Thyroid gland (tissue), 4 donors: ENCODE data around the gene RTP5. TPM values are rescaled to one million over a fixed set of nuclear protein-coding genes. Genes with fewer than 3 reads are reported as not detected.

Source experiments
- DNase-seq, 2 donors: peaks; one replicate each; pipeline ENCODE4 v3.0.0-alpha.2; 2019
- H3K27ac ChIP-seq, 3 donors: fragments of 200-600 bp; sonication (generic); 1 replicate in 2 of 3; 2 replicates in 1 of 3; pipeline ENCODE4 v1.5.1; 2016 to 2019; ENCODE audit warnings: mild to moderate bottlenecking in 1 of 3, moderate library complexity in 1 of 3
- H3K27me3 ChIP-seq: fragments of 200-600 bp; sonication (generic); one replicate; pipeline ENCODE4 v1.5.1; 2019
- H3K36me3 ChIP-seq, 2 donors: fragments of 200-600 bp; sonication (generic); one replicate each; pipeline ENCODE4 v1.5.1; 2016 to 2019
- H3K4me1 ChIP-seq, 2 donors: fragments of 200-600 bp; sonication (generic); one replicate each; pipeline ENCODE4 v1.5.1; 2017 to 2019
- H3K4me3 ChIP-seq, 3 donors: fragments of 200-600 bp; sonication (generic); replicated peaks in 1 of 3; 1 replicate in 2 of 3; 2 replicates in 1 of 3; pipeline ENCODE4 v1.5.1; 2016; ENCODE audit warnings: mild to moderate bottlenecking in 1 of 3
- H3K9me3 ChIP-seq: fragments of 200-600 bp; sonication (generic); one replicate; pipeline ENCODE4 v1.5.1; 2017
- POLR2A ChIP-seq, 2 donors: fragments of 450-650 bp; IDR thresholded peaks; one replicate each; pipeline ENCODE4 v1.6.1; 2017; ENCODE audit warnings: antibody characterized with exemption in 2 of 2, mild to moderate bottlenecking in 2 of 2, moderate library complexity in 1 of 2
- WGBS, 2 donors: methylation state at CpG; one replicate each; pipeline ENCODE4 v1.1.5; 2017; 5-methylcytosine and 5-hydroxymethylcytosine counted together
- intact Hi-C: fragments of 100-400 bp; cut with DNase I; formaldehyde crosslinking; loops from one replicate; pipeline ENCODE4 v1.15.1; 2023
- total RNA-seq, 4 donors: library from RNA; depleted of rRNA; stranded (reverse); fragments of >200 nt; gene quantifications; one replicate each; pipeline ENCODE4 v1.2.3, GENCODE V29; 2016
- TF ChIP-seq, protein P1 (sequence below), 6 experiments: fragments of 200-600 bp in 3 of 6; fragments of 450-650 bp in 3 of 6; sonication (generic) in 3 of 6; IDR thresholded peaks; one replicate each; pipeline ENCODE4 v1.5.1; 2016 to 2019; ENCODE audit warnings: antibody characterized with exemption in 6 of 6, mild to moderate bottlenecking in 2 of 6, inconsistent platforms in 1 of 6, moderate library complexity in 1 of 6

RTP5 gene
- total RNA-seq, 4 donors from 2014 or later, result 0.13 TPM; not detected in 3

DNA sequence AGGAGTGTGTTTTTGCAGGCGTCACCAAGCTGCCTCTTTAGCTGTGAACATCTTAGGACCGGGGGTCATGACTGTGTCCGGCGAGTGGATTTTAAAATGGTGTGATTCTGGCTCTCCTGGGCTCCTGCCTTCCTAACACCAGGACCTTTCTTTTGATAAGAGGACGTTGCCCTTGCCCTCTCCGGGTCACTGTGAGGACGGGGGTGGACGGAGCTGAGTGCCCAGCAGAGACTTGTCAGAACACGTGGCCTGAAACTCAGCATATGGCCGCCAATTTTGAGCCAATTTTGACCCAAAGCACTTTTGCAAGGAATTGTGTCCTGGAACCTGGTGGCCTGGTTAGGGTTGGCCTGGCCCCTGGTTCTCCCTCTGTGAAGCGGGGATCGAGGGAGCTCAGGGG, 40.2 kb downstream of the RTP5 start:
- intact Hi-C loops, result no loop called here
- no peak for DNase-seq
- no peaks in the 10 kb centered on the region for H3K27me3 ChIP-seq
- 87 to 93% methylated on average over 12 of the region's 12 CpGs for WGBS, 2 donors
- TF ChIP-seq, protein P1, sequence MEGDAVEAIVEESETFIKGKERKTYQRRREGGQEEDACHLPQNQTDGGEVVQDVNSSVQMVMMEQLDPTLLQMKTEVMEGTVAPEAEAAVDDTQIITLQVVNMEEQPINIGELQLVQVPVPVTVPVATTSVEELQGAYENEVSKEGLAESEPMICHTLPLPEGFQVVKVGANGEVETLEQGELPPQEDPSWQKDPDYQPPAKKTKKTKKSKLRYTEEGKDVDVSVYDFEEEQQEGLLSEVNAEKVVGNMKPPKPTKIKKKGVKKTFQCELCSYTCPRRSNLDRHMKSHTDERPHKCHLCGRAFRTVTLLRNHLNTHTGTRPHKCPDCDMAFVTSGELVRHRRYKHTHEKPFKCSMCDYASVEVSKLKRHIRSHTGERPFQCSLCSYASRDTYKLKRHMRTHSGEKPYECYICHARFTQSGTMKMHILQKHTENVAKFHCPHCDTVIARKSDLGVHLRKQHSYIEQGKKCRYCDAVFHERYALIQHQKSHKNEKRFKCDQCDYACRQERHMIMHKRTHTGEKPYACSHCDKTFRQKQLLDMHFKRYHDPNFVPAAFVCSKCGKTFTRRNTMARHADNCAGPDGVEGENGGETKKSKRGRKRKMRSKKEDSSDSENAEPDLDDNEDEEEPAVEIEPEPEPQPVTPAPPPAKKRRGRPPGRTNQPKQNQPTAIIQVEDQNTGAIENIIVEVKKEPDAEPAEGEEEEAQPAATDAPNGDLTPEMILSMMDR (IDR thresholded peaks at IDR 0.05), result no peak
- H3K4me1 ChIP-seq, result no peaks in the 10 kb centered on the region
- no peaks in the 10 kb centered on the region for H3K36me3 ChIP-seq
- no peak overlapping the region for H3K4me3 ChIP-seq
- no peaks in the 10 kb centered on the region for H3K9me3 ChIP-seq
- H3K27ac ChIP-seq, result no peak overlapping the region

DNA sequence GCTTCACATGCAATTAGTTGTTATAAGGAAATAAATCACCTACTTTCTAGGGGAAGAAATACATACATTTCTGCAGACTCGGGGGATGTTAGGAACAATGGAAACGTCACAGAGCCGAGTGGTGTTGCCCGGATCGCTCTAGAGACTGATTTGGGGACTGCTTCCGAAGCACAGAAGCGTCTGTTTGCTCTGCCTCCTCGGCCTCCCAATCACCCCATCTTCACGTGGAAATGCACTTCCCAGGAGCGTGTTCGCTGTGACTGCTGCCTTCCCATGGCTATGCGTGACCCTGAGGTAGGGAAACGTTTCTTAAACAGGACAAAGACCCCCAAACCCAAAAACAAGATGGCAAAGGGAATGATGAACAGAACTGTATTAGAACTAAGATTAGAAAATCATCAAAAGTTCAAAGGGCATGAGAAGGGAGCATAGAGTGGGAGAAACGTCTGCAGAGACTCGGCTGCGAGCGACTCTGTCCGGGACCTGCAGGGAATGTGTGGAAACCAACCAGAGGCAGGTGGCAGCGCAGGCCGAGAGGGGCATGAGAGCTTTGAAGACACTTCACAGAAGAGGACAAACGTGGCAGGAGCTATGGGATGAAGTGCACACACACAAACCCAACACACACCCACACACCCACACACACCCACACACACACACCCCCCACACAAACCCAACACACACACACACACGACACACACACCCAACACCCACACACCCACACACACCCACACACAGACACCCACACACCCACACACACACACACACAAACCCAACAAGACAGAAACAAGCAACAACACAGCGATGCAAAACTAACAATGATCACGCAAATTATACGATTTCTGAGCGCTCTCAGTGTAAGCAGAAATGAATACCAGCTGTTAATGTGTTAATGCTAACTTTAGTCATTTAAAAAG, 41.3 kb downstream of the RTP5 start:
- no peak overlapping the region for H3K4me3 ChIP-seq
- H3K4me1 ChIP-seq, result no peaks in the 10 kb centered on the region
- intact Hi-C loops, result no loop called here
- 90% methylated on average over 26 of the region's 26 CpGs for whole genome bisulfite sequencing, 2 donors
- no peak overlapping the region for H3K27ac ChIP-seq
- TF ChIP-seq POLR2A (IDR thresholded peaks at IDR 0.05), result no peak
- TF ChIP-seq, protein P1 (IDR thresholded peaks at IDR 0.05), result no peak
- H3K36me3 ChIP-seq, result no peaks in the 10 kb centered on the region
- no peak for DNase-seq
- H3K9me3 ChIP-seq, result no peaks in the 10 kb centered on the region
- no peaks in the 10 kb centered on the region for H3K27me3 ChIP-seq

DNA sequence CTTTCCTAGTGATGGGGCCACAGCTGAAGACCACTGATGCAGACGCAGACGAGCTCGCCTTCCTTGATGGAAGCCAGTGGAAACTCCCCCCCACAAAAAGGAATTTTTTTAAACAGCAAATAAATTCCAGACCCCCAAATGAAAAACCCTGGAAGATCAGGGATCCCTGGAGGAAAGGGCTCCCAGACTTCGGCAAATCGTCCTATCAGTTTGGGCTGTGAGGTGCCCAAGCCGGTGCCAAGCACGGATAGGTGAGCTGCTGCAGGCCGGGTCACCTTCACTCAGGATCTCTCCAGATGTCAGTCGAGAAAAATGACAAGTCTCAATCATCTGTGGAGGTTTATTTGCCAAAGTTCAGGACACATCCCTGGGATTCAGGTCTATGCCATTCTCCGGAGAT, 42.0 kb downstream of the RTP5 start:
- H3K4me3 ChIP-seq, result no peak overlapping the region
- WGBS, 2 donors, result 92 to 95% methylated on average over 10 of the region's 10 CpGs
- DNase-seq, result no peak
- H3K4me1 ChIP-seq, result no peaks in the 10 kb centered on the region
- TF ChIP-seq, protein P1 (IDR thresholded peaks at IDR 0.05), result no peak
- no peak for TF ChIP-seq POLR2A (IDR thresholded peaks at IDR 0.05)
- intact Hi-C loops, result no loop called here
- no peaks in the 10 kb centered on the region for H3K27me3 ChIP-seq
- H3K36me3 ChIP-seq, result no peaks in the 10 kb centered on the region
- no peak overlapping the region for H3K27ac ChIP-seq
- no peaks in the 10 kb centered on the region for H3K9me3 ChIP-seq

DNA sequence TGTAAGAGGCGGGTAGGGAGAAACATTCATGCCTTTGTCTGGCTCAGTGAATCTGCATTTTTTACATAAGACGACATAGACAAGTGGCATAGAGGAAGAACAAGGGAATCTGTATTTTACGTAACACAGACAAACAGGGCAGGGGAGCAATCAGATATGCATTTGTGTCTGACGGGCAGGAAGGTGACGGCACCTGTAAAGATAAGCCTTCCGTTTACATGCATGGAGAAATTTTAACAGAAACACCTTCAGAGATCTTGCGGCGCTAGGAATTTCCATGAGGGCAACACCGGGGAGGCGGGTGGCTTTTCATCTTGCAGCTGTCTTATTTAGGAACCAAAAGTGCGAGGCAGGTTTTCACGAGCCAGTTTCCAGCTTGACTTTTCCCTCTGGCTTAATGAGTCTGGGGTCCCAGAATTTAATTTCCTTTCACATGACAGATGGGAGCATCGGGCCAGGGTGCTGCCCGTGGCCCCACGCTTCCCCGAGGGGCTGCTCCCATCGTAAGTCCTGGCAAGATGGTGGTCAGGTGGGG, 42.6 kb downstream of the RTP5 start:
- H3K9me3 ChIP-seq, result no peaks in the 10 kb centered on the region
- no peak for DNase-seq
- 92 to 95% methylated on average over 17 of the region's 17 CpGs for WGBS, 2 donors
- TF ChIP-seq, protein P1 (IDR thresholded peaks at IDR 0.05), result no peak
- TF ChIP-seq POLR2A (IDR thresholded peaks at IDR 0.05), result no peak
- H3K4me3 ChIP-seq, result no peak overlapping the region
- H3K27ac ChIP-seq, result no peak overlapping the region
- no peaks in the 10 kb centered on the region for H3K4me1 ChIP-seq
- intact Hi-C loops, result no loop called here
- no peaks in the 10 kb centered on the region for H3K36me3 ChIP-seq
- no peaks in the 10 kb centered on the region for H3K27me3 ChIP-seq

DNA sequence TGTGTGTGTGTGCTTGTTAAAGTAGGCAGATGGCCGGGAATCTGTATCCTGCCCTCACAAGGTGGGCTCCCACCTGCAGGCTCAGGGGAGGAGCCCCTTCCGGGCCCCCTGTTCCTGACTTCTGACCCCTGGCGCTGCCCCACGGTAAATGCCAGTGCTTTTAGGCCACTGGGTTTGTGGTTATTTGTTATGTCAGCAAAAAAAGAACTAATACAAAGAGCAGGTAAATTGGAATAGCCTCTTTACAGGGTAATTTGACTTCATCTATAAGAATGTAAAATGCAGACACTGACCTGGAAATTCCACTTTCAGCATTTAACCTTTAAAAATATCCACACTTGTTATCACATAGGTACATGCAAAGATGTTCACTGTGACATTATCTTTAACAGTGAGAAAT, 44.2 kb downstream of the RTP5 start:
- 94 to 99% methylated on average over 4 of the region's 4 CpGs for WGBS, 2 donors
- intact Hi-C loops, result no loop called here
- no peak overlapping the region for H3K4me3 ChIP-seq
- no peaks in the 10 kb centered on the region for H3K4me1 ChIP-seq
- no peaks in the 10 kb centered on the region for H3K27me3 ChIP-seq
- H3K27ac ChIP-seq, result no peak overlapping the region
- no peak for TF ChIP-seq POLR2A (IDR thresholded peaks at IDR 0.05)
- TF ChIP-seq, protein P1 (IDR thresholded peaks at IDR 0.05), result no peak
- H3K36me3 ChIP-seq, result no peaks in the 10 kb centered on the region
- no peaks in the 10 kb centered on the region for H3K9me3 ChIP-seq
- DNase-seq, result no peak
